Measurements from ENCODE around the gene KLHL21. TPM values are rescaled to one million over a fixed set of nuclear protein-coding genes. Genes with fewer than 3 reads are reported as not detected.

Gene KLHL21
- total and polyA plus RNA-seq, 10 of the 15 experiments (the other 5 are each of a cell fraction or from before 2014, with no cell fraction given), result 0.76 to 12.2 (median 5.2) TPM

DNA sequence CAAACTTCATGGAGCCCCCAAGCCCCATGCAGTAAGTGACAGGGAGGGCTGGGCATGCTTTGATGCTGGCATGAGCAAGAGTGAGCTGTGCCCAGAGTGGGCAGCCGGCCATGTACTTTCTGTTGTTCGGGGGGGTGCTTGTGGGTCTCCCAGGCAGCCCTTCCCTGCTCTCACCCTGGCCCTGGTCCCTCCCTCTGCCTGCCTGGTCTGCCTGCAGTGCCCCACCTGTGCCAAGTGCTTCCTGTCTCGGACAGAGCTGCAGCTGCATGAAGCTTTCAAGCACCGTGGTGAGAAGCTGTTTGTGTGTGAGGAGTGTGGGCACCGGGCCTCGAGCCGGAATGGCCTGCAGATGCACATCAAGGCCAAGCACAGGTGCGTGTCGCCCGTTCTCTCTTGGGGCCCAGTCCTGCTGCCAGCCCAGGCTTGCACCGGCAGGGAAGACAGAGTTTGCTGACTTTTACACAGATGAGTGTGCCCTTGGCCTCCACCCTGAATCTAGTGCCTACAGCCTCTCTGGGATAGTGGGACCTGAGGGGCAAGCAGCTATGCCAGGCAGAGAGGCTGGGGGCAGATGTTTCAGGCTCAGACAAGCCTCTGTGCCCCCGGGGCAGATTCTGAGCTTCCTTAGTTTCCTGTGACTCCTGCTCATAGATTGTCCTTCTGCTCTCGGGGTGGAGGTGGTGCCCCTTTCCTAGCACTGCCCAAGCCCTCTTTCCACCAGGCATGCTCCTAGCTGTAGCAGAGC lies 15.2 kb downstream of the KLHL21 start:
- no peak overlapping the region for H3K9ac ChIP-seq (ENCODE audit: control insufficient read depth, insufficient read depth, low read length)

More for the DNA sequence above, 15.2 kb downstream of the KLHL21 start:
- no peaks in the 10 kb centered on the region; the same call in 1 of the 2 replicates for H3K4me1 ChIP-seq (ENCODE audit: control insufficient read depth, insufficient read depth, low read length)
- H4K20me1 ChIP-seq (ENCODE audit: control insufficient read depth, insufficient read depth), result no peaks in the 10 kb centered on the region
- H3K4me2 ChIP-seq (ENCODE audit: control insufficient read depth, insufficient read depth), result no peak overlapping the region
- ChIA-PET POLR2A (interaction anchor here (1.1 kb wide), 1 partner anchor 13 kb away, joined by 3 read pairs; no protein-coding TSS in a partner anchor), CTCF (interaction anchor here (0.5 kb wide), 1 partner anchor 24 kb away, joined by 4 read pairs; no protein-coding TSS in a partner anchor), SMC1A (ENCODE audit: uncharacterized antibody, unreplicated experiment) (no interaction called here), RAD21 (ENCODE audit: unreplicated experiment) (no interaction called here)
- no peak for TF ChIP-seq ATF7 (IDR thresholded peaks at IDR 0.05; ENCODE audit: low read depth)
- no peak for TF ChIP-seq SREBF2 (IDR thresholded peaks at IDR 0.05; ENCODE audit: low read length)
- TF ChIP-seq POLR2A (IDR thresholded peaks at IDR 0.05; ENCODE audit: low read depth, low read length), result peak; percentile 7
- TF ChIP-seq, protein P1, sequence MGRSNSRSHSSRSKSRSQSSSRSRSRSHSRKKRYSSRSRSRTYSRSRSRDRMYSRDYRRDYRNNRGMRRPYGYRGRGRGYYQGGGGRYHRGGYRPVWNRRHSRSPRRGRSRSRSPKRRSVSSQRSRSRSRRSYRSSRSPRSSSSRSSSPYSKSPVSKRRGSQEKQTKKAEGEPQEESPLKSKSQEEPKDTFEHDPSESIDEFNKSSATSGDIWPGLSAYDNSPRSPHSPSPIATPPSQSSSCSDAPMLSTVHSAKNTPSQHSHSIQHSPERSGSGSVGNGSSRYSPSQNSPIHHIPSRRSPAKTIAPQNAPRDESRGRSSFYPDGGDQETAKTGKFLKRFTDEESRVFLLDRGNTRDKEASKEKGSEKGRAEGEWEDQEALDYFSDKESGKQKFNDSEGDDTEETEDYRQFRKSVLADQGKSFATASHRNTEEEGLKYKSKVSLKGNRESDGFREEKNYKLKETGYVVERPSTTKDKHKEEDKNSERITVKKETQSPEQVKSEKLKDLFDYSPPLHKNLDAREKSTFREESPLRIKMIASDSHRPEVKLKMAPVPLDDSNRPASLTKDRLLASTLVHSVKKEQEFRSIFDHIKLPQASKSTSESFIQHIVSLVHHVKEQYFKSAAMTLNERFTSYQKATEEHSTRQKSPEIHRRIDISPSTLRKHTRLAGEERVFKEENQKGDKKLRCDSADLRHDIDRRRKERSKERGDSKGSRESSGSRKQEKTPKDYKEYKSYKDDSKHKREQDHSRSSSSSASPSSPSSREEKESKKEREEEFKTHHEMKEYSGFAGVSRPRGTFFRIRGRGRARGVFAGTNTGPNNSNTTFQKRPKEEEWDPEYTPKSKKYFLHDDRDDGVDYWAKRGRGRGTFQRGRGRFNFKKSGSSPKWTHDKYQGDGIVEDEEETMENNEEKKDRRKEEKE (IDR thresholded peaks at IDR 0.05), result no peak
- no peak for TF ChIP-seq SP1 (IDR thresholded peaks at IDR 0.05; ENCODE audit: low read depth, low read length)
- no peak for TF ChIP-seq EGR1 (IDR thresholded peaks at IDR 0.05; ENCODE audit: borderline replicate concordance in 1 of 2, low read depth in 2 of 2, low read length in 2 of 2)
- H2AFZ ChIP-seq (ENCODE audit: control insufficient read depth, low read depth, low read length), result no peak overlapping the region
- no TSS peak for BruUV-seq (replicated peaks)
- peaks cover 3% of the 10 kb centered on the region for H3K79me2 ChIP-seq (ENCODE audit: control insufficient read depth, insufficient read depth, low read length)
- DNase-seq (ENCODE audit: low read depth, low spot score), result no peak
- in situ Hi-C loops (cut with MboI) (no loop called here), intact Hi-C loops (cut with micrococcal nuclease; ENCODE audit: unreplicated experiment) (no loop called here)
- no peak overlapping the region for H3K27ac ChIP-seq (ENCODE audit: control insufficient read depth, insufficient read depth)
- FAIRE-seq, result no peak
- no peak overlapping the region for H3K4me3 ChIP-seq
- H3K27me3 ChIP-seq (replicated peaks in 1 of 2; ENCODE audit: control insufficient read depth in 2 of 2, insufficient read depth in 2 of 2, low read length in 1 of 2), result no peaks in the 10 kb centered on the region
- no peak for ATAC-seq
- 39% methylated on average over 13 of the region's 13 CpGs for WGBS (ENCODE audit: insufficient coverage, insufficient replicate concordance, low lambda C conversion rate, missing lambda C conversion rate)
- no peaks in the 10 kb centered on the region for H3K9me3 ChIP-seq (replicated peaks; ENCODE audit: control insufficient read depth, insufficient read depth, low read length)
- H3K36me3 ChIP-seq (ENCODE audit: control insufficient read depth in 2 of 2, insufficient read depth in 2 of 2, low read length in 1 of 2), result peaks cover 7 to 10% of the 10 kb centered on the region in 2 experiments; a peak in 3 of 4 replicates

All from GM12878 (cell line).